ENCODE results near the gene LRRC38. TPM values are rescaled to one million over a fixed set of nuclear protein-coding genes. Genes with fewer than 3 reads are reported as not detected.

Gene LRRC38
- total and polyA plus RNA-seq, 10 of the 15 experiments (the other 5 are each of a cell fraction or from before 2014, with no cell fraction given) = not detected

- H3K27ac ChIP-seq (ENCODE audit: control insufficient read depth, insufficient read depth) = no peak overlapping the region
- no peak for DNase-seq (ENCODE audit: low read depth, low spot score)
- in situ Hi-C loops (cut with MboI) = no loop called here
- ChIA-PET CTCF (no interaction called here), POLR2A (no interaction called here), SMC1A (ENCODE audit: uncharacterized antibody, unreplicated experiment) (no interaction called here), RAD21 (ENCODE audit: unreplicated experiment) (no interaction called here)
- no peaks in the 10 kb centered on the region for H3K36me3 ChIP-seq (ENCODE audit: control insufficient read depth in 2 of 2, insufficient read depth in 2 of 2, low read length in 1 of 2)
- BruUV-seq (replicated peaks) = no TSS peak
- ATAC-seq = no peak
- no peaks in the 10 kb centered on the region for H3K9me3 ChIP-seq (replicated peaks; ENCODE audit: control insufficient read depth, insufficient read depth, low read length)
- no peak overlapping the region for H3K4me2 ChIP-seq (ENCODE audit: control insufficient read depth, insufficient read depth)
- FAIRE-seq = no peak
- 36% methylated on average over 12 of the region's 12 CpGs for WGBS (ENCODE audit: insufficient coverage, insufficient replicate concordance, low lambda C conversion rate, missing lambda C conversion rate)
- no peaks in the 10 kb centered on the region for H3K79me2 ChIP-seq (ENCODE audit: control insufficient read depth, insufficient read depth, low read length)
- no peaks in the 10 kb centered on the region for H3K4me1 ChIP-seq (ENCODE audit: control insufficient read depth, insufficient read depth, low read length)
- no peak overlapping the region for H3K4me3 ChIP-seq
- no peaks in the 10 kb centered on the region for H4K20me1 ChIP-seq (ENCODE audit: control insufficient read depth, insufficient read depth)
- TF ChIP-seq SUPT20H (IDR thresholded peaks at IDR 0.05; ENCODE audit: borderline replicate concordance, control insufficient read depth, low read depth, low read length) (no peak), CHD4 (IDR thresholded peaks at IDR 0.05) (no peak), FOXM1 (IDR thresholded peaks at IDR 0.05; ENCODE audit: low read depth, low read length) (no peak), E2F4 (IDR thresholded peaks at IDR 0.05; ENCODE audit: low read depth, low read length) (no peak), TCF12 (IDR thresholded peaks at IDR 0.05; ENCODE audit: low read depth, low read length) (no peak), PAX8 (IDR thresholded peaks at IDR 0.05) (no peak), STAT3 (IDR thresholded peaks at IDR 0.05; ENCODE audit: low read depth, low read length) (no peak), STAT1 (conservative IDR thresholded peaks at IDR 0.05) (no peak), BACH1 (IDR thresholded peaks at IDR 0.05; ENCODE audit: borderline replicate concordance) (no peak), ETV6 (conservative IDR thresholded peaks at IDR 0.05 in 1 of 2, IDR thresholded peaks at IDR 0.05 in 1 of 2; ENCODE audit: borderline replicate concordance in 1 of 2, low read depth in 1 of 2) (no peak), SIN3A (IDR thresholded peaks at IDR 0.05; ENCODE audit: low read depth, low read length) (no peak), MTA2 (IDR thresholded peaks at IDR 0.05; ENCODE audit: low read depth) (no peak), BHLHE40 (IDR thresholded peaks at IDR 0.05; ENCODE audit: borderline replicate concordance in 1 of 2, low read depth in 2 of 2, low read length in 1 of 2) (no peak), ZBTB11 (CRISPR knock-in tag; IDR thresholded peaks at IDR 0.05) (no peak), JUNB (IDR thresholded peaks at IDR 0.05) (no peak)
- H3K27me3 ChIP-seq (replicated peaks in 1 of 2; ENCODE audit: control insufficient read depth in 2 of 2, insufficient read depth in 2 of 2, low read length in 1 of 2) = peaks cover 0 to 1% of the 10 kb centered on the region in 2 experiments; a peak in 1 of 4 replicates
- intact Hi-C loops (cut with micrococcal nuclease; ENCODE audit: unreplicated experiment) = no loop called here
- no peak overlapping the region for H2AFZ ChIP-seq (ENCODE audit: control insufficient read depth, low read depth, low read length)
- no peak overlapping the region for H3K9ac ChIP-seq (ENCODE audit: control insufficient read depth, insufficient read depth, low read length)
Observed at GRCh38 chr1:13492711-13493110, 21.1 kb downstream of the LRRC38 start.

Measured in GM12878 (cell line).